GM18951 (cell line): ENCODE data around the gene PRKN.

Experiments
- POLR2A ChIP-seq: IDR thresholded peaks from 4 replicates; pipeline ENCODE4 v1.6.1; 2011; ENCODE audit warnings: mild to moderate bottlenecking; ENCODE audit not compliant: insufficient read length, insufficient read depth; ENCODE audit errors: extremely low read depth
- in situ Hi-C: fragments of 300-500 bp; cut with MboI; formaldehyde crosslinking; loops from one replicate; pipeline ENCODE4 v1.12.0; 2022; ENCODE audit warnings: low sequenced_read_pairs, mixed read lengths, inconsistent platforms; ENCODE audit not compliant: unreplicated experiment

Gene PRKN

DNA sequence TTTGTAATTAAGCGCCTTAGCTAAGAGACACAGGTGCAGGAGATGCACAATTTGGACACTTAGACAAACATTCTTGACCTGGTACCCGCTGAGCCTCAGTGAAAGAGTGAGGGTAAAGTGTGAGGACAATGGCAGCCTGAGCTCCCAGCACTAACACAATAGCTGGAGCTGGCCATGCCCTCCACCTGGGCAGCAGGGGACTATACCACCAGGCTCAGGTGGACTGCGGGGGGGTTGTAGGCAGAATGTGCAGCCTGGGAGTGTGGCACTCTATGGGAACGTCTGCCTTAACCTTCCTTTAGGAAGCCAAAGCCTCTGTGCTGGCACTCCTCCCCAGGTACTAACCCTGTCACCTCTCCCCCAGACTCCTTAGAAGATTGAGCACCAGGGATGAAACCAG, 23.6 kb downstream of the PRKN start:
- in situ Hi-C loops = no loop called here
- no peak for TF ChIP-seq POLR2A

DNA sequence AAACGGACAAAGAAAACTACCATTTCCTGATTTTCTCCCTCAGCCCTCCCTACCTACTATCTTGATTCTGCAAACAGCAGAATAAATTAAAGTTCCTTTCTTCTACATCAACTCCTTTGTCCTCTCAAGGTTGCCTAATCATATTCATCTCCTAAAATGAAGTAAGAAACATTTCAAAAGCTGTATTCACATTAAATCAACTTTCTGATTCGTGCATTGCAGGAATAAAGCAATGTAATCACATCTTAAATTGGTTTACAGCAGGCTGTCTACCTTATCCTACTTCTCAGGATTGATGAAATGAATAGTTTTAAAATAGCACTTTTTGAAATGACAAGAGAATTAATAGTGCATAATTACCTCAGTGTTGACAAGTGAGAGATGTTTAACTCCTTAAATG, 25.1 kb downstream of the PRKN start:
- TF ChIP-seq POLR2A = no peak
- in situ Hi-C loops = no loop called here

DNA sequence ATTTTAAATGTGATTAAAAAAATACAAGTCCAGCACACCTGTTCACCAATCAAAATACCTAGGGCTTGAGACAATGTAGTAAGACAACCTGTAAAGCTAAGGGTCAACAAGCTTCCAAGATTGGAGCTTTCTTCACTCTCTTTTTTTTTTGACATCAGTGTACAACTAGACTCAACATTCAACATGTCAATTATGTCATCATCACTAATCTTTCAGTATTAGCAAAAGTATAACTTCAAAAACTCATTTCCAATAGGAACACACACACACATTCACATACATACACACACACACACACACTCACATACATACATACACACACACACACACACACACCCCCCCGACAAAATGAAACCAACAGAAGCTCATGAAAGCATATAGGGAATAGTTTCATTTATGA, 26.0 kb downstream of the PRKN start:
- no peak for TF ChIP-seq POLR2A
- in situ Hi-C loops = no loop called here

DNA sequence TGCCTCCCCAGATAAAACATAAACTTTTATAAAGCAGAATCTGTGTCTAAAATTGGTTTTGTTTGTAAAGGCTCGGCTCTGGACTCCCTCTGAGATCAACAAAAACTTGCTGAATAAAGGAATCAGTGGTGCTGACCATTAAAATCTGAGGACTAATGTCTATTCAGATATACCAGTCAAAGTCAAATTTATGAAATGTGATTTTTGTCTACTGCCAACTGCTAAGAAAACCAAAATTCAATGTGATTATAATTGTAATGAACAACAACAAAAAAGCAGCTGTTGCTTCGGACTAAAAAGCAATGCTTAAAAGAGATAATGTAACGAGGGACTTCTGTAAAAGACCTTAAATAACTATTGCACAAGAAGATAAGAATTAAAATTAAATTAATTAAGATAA, 26.6 kb downstream of the PRKN start:
- no peak for TF ChIP-seq POLR2A
- in situ Hi-C loops = no loop called here

DNA sequence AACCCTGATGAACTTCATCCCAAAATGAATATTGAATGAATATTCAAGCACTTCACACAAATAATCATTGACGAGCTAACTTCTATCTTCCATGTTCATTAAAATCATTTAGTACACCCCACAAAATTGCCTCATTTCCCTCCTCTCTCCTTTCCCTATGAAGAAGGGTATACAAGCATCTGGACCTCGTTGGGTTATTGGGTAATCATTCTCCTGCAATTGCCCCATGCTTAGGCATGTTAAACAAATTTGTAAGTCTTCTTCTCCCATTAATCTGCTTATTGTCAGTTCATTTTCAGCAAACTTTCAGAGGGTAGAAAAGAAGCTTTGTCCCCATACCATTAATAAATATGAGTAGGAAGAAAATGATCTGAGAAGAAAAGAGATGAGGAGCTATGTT, 27.6 kb downstream of the PRKN start:
- TF ChIP-seq POLR2A = no peak
- in situ Hi-C loops = no loop called here

DNA sequence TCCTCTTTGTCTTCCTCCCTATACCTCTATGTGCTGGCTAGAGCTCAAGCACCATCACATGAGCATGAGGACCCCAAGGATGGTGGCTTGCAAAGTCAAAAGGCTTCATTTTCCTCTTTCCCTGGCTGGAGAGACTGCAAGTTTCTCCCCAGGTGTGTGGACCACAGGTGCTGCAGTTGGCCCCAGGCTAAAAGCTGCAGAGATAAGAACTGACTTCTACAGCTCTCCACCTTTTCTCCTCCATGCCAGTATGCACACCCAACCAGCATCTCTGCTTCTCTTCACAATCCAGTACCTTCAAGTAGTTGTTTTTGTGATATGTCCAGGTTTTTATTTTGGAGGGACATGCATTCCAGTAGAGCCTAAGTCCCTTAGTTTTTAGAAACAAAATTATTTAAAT, 29.1 kb downstream of the PRKN start:
- TF ChIP-seq POLR2A = no peak
- in situ Hi-C loops = no loop called here

DNA sequence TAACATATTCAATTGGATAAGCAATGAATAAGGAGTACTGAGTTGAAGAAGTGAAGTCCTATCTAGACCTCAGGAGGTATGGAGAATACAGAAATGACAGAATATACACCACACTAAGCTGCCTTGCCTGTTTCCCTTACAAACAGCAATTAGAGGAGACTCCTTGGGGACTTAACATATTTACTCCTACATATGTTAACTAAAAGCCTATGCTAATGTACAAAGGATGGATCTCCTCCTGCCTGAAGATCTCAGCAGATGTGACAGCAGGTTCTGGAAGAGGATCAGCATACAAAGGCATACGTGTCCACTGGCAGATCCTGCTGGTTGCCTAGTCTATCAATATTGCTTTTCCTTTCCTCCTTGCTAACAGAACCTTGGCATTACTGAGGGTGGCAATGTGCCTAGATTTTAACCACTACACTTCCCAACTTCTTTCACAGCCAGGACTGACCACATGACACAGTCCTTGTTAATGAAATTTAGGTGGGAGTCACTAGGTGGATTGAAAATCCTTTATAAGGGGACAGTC, 29.6 kb downstream of the PRKN start:
- in situ Hi-C loops = no loop called here
- TF ChIP-seq POLR2A = no peak

DNA sequence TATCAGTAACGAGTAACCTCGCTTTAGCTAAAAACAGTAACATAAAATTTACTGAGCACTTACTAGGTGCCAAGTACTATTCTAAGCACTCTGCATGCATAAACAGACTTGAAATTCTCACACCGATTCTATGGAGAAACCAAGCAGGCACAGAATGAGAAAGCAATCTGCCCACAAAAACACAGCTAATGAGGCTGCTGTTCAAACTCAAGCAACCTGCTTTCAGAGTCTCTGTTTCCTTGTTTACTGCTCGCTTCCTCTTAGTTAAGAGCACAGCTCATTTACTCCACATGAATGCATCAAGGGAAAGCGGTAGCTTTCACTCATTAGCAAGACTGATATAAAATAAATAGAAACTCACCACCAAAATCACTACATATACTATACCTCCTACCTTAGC, 37.4 kb downstream of the PRKN start:
- TF ChIP-seq POLR2A = no peak
- in situ Hi-C loops = no loop called here

DNA sequence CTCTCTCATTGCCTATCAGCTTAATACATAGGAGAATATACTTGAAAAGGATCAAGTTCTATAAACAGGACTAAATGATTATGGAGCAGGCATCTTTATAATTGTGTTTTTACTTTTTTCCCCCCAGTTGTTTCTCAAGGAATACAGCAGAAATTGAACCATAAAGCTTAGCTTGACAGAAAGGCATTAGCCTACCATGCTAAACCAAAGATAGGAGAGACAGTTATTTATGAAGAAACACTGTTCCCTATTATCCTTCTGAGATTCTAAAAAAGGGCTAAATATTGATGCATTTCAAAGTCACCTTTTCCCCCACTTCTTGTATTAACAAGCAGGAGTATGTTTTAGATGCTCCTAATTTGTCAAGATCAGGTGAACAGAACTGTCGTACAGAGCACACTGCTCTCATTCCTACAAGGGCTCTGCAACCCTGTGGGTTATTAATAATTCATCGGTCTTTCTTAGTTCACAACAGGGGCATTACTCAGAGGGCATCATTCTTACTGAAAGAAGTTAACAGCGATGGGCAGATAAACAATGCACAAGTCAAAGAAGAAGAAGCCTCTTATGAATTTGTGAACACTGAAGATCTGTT, 38.7 kb downstream of the PRKN start:
- TF ChIP-seq POLR2A = no peak
- in situ Hi-C loops = no loop called here

DNA sequence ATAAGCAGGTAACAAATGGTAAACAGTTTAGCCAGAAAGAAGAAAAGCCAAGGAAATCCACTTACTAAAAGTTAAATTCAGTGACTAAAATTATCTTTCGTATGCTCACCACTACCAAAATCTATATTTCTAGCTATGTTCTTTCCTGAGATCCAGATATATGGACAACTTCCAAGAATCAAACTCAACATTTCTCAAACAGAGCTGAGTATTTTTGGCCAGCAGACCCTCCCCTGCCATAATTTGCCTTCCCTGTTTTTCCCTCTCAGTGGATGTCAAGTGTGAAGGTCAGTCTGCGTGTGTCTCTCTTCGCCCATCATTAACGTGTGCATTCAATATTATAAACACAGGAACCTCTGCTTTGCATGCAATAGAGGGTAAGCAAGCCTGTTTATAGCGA, 42.0 kb downstream of the PRKN start:
- in situ Hi-C loops = no loop called here
- no peak for TF ChIP-seq POLR2A

DNA sequence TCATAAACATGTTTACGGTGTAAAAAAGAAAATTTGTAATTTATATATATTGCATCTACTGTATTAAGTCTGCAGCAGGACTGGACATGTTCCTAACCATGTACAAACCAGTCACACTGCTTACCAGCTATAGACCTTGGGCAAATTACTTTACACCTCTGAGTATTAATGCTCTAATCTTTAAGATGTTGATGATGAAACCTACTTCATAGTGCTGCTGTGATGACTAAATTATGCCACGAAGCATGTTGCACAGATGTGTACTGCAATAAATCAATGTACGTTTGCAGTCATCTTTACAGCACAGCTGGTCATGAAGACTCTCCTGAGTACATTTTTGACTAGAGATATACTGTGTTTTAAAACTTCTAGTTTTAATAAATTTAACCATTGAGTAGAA, 42.6 kb downstream of the PRKN start:
- no peak for TF ChIP-seq POLR2A
- in situ Hi-C loops = no loop called here

DNA sequence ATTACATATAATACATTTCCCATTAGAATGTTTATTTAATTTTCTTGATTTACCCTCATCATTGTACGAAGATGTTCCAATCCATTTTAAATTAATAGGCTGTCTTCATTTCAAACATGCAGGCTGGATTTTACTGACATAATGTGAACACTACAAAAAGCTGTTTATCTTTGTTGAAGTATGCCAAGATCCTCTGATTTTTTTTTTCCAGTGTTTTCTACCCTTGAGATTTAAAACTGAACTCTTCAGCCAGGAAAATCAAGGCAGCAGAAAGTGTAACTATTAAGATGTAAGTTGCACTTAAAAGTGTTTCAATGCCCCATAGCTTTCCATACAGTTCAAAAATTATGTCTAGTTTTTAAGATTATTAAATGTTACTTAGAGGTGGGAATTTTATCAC, 43.5 kb downstream of the PRKN start:
- in situ Hi-C loops = no loop called here
- no peak for TF ChIP-seq POLR2A

DNA sequence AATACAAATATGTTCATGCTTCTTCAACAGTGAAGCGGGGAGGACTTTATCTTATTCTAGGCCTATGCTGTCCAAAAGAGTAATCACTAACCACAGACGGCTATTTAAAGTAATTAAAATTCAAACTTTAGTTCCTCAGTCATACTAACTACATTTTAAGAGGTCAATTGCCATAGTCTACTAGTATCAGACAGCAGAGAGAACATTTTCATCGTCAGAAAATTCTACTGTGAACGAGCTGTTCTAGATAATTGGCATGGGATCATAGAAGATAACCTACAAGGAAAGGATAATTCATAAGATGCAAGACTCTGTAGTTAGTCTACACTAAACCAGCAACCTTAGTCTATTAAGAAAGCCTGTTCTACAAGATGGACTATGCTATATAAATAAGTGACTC, 44.4 kb downstream of the PRKN start:
- no peak for TF ChIP-seq POLR2A
- in situ Hi-C loops = no loop called here

DNA sequence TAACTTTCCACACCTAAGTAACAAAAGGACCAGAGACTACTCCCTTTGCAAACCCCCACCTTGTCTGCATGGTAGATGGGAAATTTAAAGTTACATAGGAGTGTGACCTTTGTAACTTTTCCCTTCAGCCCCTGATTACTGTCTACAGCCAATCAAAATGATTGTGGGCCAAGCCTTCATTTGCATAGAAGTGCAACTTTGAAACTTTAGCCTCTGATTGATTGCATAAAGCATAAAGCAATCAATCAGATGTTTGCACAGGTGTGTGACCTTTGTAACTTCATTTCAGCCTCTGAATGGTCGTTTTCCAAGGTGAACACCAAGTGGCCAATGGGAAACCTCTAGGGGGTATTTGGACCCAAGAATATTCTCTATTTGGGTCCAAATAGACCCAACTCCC, 46.1 kb downstream of the PRKN start:
- no peak for TF ChIP-seq POLR2A
- in situ Hi-C loops = no loop called here

DNA sequence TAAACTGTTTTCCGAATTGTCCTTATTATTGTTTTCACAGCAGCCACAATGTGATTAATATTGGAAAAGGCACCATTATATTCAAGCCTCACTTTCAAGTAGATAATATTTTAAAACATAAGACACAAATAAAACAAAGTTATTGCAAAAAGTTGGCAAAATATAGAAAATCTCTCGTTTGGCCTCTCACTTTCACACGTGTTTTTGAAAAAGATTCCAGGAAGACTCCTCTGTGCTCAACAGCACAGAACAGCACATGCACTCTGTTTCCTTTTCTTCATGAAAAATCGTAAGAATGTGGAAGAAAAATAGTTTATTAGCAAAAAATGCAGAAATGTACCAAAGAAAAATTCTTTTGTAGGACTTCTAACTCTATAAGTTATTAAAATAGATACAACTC, 46.7 kb downstream of the PRKN start:
- in situ Hi-C loops = no loop called here
- TF ChIP-seq POLR2A = no peak
